DOHH2 (cell line): ENCODE data around the gene TEX51.

Source experiments
- H3F3A ChIP-seq: fragments of 200-600 bp; sonication (generic), shearing (Covaris generic); 2 replicates; pipeline ENCODE4 v1.6.0; 2016; ENCODE audit warnings: antibody characterized with exemption, mild to moderate bottlenecking; ENCODE audit not compliant: control insufficient read depth, insufficient read depth
- H3K27ac ChIP-seq: fragments of 200-600 bp; sonication (generic); 2 replicates; pipeline ENCODE4 v1.5.1; 2014; ENCODE audit warnings: low read depth, mild to moderate bottlenecking, low read length, moderate library complexity
- H3K27me3 ChIP-seq: fragments of 200-600 bp; sonication (generic); 2 replicates; pipeline ENCODE4 v1.6.1; 2014; ENCODE audit warnings: mild to moderate bottlenecking, low read length, mixed read lengths; ENCODE audit not compliant: control insufficient read depth
- H3K36me3 ChIP-seq: fragments of 200-600 bp; sonication (generic); 2 replicates; pipeline ENCODE4 v1.6.1; 2014; ENCODE audit warnings: mild to moderate bottlenecking, low read length, moderate library complexity, mixed read lengths; ENCODE audit not compliant: control insufficient read depth
- H3K4me1 ChIP-seq: fragments of 200-600 bp; sonication (generic); 2 replicates; pipeline ENCODE4 v1.6.1; 2014; ENCODE audit warnings: mild to moderate bottlenecking, low read length, mixed read lengths; ENCODE audit not compliant: control insufficient read depth
- H3K4me2 ChIP-seq: fragments of 200-600 bp; sonication (generic); 2 replicates; pipeline ENCODE4 v1.6.0; 2014; ENCODE audit warnings: mild to moderate bottlenecking, low read length, moderate library complexity
- H3K4me3 ChIP-seq: fragments of 200-600 bp; sonication (generic); 2 replicates; pipeline ENCODE4 v1.5.1; 2014; ENCODE audit warnings: mild to moderate bottlenecking, low read length, mixed read lengths
- H3K79me2 ChIP-seq: fragments of 200-600 bp; sonication (generic); 2 replicates; pipeline ENCODE4 v1.6.1; 2014; ENCODE audit warnings: mild to moderate bottlenecking, low read length, mixed read lengths; ENCODE audit not compliant: control insufficient read depth
- H3K9me2 ChIP-seq: fragments of 200-600 bp; sonication (generic); replicated peaks from 2 replicates; pipeline ENCODE4 v1.6.1; 2014; ENCODE audit warnings: mild to moderate bottlenecking, low read length, mixed read lengths; ENCODE audit not compliant: control insufficient read depth
- H3K9me3 ChIP-seq: fragments of 200-600 bp; sonication (generic); 2 replicates; pipeline ENCODE4 v1.6.1; 2014; ENCODE audit warnings: antibody characterized with exemption, low read length, mixed read lengths; ENCODE audit not compliant: control insufficient read depth, insufficient read depth
- H4K20me1 ChIP-seq: fragments of 200-600 bp; sonication (generic); 2 replicates; pipeline ENCODE4 v1.6.0; 2014; ENCODE audit warnings: low read depth, mild to moderate bottlenecking, antibody characterized with exemption, low read length, moderate library complexity; ENCODE audit not compliant: control insufficient read depth, insufficient read depth
- EZH2phosphoT487 ChIP-seq: fragments of 200-600 bp; sonication (generic); IDR thresholded peaks from 2 replicates; pipeline ENCODE4 v1.6.1; 2017; ENCODE audit warnings: borderline replicate concordance, mild to moderate bottlenecking, antibody characterized with exemption, low read length, moderate library complexity, mixed read lengths
- TF ChIP-seq, protein P1 (sequence below): fragments of 200-600 bp; sonication (generic); IDR thresholded peaks from one replicate; pipeline ENCODE4 v1.5.1; 2014; ENCODE audit warnings: antibody characterized with exemption, mild to moderate bottlenecking, low read depth, low read length; ENCODE audit not compliant: poor library complexity, severe bottlenecking

Gene TEX51

DNA sequence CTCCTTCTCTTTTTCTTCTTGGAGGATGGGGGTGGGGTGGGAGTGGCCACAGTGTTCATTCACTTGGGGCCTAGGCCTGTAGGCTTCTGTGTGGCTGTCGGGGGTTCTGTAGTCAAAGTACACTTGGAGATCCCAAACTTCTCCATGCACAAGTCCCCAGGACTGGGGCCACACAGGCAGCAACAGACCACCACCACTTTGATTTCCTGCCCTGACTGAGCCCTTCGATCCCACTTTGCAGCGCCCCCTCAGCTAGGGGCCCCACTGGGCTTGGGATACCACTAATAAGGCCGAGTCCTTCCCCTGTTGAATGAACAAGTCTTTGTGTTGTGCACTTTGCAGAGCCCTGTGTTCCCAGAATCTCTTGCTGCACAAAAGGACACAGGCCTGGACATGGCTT, 5.5 kb upstream of the TEX51 start:
- Histone ChIP-seq H3K9me3 (no peaks in the 10 kb centered on the region), H3F3A (no peaks in the 10 kb centered on the region), H3K4me1 (peaks cover 5% of the 10 kb centered on the region), H3K27ac (no peak overlapping the region), H3K36me3 (no peaks in the 10 kb centered on the region), H3K4me2 (no peak overlapping the region), H3K9me2 (no peaks in the 10 kb centered on the region), H3K79me2 (no peaks in the 10 kb centered on the region), H4K20me1 (no peaks in the 10 kb centered on the region), H3K4me3 (no peak overlapping the region), H3K27me3 (no peaks in the 10 kb centered on the region)
- TF ChIP-seq EZH2phosphoT487: no peak

DNA sequence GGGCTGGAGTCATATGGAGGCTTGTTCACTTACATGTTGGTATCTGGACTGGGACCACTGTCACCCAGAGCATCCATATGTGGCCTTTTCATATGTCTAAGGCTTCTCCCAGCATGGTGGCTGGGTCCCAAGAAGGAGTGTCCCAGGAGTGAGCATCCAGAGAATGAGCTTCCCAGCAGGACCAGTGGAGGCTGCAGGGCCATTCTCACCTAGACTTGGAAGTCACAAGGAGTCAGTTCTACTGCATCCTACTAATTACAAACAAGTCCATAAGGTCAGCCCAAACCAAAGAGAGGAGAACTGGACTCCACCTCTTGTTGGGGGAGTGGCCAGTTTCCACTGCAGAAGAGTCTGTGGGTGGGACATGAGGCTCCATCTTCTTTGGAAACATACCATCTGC, 5.1 kb upstream of the TEX51 start:
- no peak overlapping the region for H3K4me2 ChIP-seq
- no peaks in the 10 kb centered on the region for H3F3A ChIP-seq
- no peaks in the 10 kb centered on the region for H3K36me3 ChIP-seq
- no peak overlapping the region for H3K4me3 ChIP-seq
- H4K20me1 ChIP-seq: no peaks in the 10 kb centered on the region
- TF ChIP-seq, protein P1, sequence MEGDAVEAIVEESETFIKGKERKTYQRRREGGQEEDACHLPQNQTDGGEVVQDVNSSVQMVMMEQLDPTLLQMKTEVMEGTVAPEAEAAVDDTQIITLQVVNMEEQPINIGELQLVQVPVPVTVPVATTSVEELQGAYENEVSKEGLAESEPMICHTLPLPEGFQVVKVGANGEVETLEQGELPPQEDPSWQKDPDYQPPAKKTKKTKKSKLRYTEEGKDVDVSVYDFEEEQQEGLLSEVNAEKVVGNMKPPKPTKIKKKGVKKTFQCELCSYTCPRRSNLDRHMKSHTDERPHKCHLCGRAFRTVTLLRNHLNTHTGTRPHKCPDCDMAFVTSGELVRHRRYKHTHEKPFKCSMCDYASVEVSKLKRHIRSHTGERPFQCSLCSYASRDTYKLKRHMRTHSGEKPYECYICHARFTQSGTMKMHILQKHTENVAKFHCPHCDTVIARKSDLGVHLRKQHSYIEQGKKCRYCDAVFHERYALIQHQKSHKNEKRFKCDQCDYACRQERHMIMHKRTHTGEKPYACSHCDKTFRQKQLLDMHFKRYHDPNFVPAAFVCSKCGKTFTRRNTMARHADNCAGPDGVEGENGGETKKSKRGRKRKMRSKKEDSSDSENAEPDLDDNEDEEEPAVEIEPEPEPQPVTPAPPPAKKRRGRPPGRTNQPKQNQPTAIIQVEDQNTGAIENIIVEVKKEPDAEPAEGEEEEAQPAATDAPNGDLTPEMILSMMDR: no peak
- no peak for TF ChIP-seq EZH2phosphoT487
- H3K9me2 ChIP-seq: no peaks in the 10 kb centered on the region
- H3K27ac ChIP-seq: no peak overlapping the region
- H3K4me1 ChIP-seq: peaks cover 2% of the 10 kb centered on the region
- no peaks in the 10 kb centered on the region for H3K9me3 ChIP-seq
- no peaks in the 10 kb centered on the region for H3K27me3 ChIP-seq
- no peaks in the 10 kb centered on the region for H3K79me2 ChIP-seq

DNA sequence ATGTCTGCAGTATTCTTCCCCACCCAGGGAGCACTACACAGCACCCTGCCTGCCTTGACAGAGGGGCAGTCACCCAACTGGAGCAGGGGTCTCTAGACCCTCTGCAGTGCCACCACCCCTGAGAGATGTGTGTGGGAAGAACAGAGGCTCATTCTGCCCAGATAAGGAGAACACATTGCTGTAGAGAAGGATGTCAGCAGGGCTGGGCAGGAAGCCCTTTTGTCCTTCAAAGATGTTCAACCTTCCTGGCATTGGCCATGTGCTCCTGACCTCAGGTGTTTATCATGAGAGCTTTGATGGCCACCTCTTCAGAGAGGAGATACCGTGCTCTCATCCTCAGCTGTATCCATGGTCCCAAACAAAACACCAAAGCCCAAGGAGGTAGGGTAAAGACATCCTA, 4.6 kb upstream of the TEX51 start:
- no peaks in the 10 kb centered on the region for H3F3A ChIP-seq
- TF ChIP-seq, protein P1: no peak
- TF ChIP-seq EZH2phosphoT487: no peak
- H3K4me1 ChIP-seq: no peaks in the 10 kb centered on the region
- H3K27ac ChIP-seq: no peak overlapping the region
- H4K20me1 ChIP-seq: no peaks in the 10 kb centered on the region
- no peaks in the 10 kb centered on the region for H3K79me2 ChIP-seq
- H3K9me2 ChIP-seq: no peaks in the 10 kb centered on the region
- no peak overlapping the region for H3K4me3 ChIP-seq
- no peaks in the 10 kb centered on the region for H3K9me3 ChIP-seq
- no peaks in the 10 kb centered on the region for H3K36me3 ChIP-seq
- H3K4me2 ChIP-seq: no peak overlapping the region
- H3K27me3 ChIP-seq: no peaks in the 10 kb centered on the region

DNA sequence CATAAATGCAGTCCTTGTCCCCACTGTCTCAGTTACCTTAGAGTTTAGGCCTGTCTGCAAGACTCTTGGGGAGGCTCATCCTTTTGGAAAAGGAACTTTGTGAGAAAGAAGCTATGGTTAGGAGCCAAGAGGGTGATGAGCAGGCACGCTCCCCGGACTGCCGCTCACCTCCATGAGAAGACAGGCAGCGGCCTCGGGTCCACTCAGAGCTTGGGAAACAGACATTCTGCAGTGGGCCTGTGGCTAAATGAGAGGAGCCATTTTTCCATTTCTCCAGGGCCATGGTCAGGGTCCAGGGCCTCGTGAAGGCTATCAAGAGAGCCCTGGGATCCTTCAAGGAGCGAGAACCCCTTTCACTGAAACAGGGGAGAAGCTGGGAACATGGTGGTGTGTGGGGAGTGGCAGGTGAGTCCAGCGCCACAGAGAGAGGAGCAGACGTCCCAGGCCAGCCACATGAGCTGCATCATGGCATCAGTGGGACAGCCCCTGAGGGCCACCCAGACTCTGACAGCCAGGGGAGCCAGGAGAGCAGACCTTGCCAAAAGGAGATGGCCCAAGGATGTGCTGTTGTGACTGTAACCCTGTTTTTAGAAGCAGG, 4.0 kb upstream of the TEX51 start:
- H3K4me3 ChIP-seq: no peak overlapping the region
- no peaks in the 10 kb centered on the region for H3K27me3 ChIP-seq
- no peaks in the 10 kb centered on the region for H3K36me3 ChIP-seq
- H3K9me3 ChIP-seq: no peaks in the 10 kb centered on the region
- no peak for TF ChIP-seq EZH2phosphoT487
- TF ChIP-seq, protein P1: no peak
- H3K27ac ChIP-seq: no peak overlapping the region
- H3K4me1 ChIP-seq: no peaks in the 10 kb centered on the region
- no peaks in the 10 kb centered on the region for H3F3A ChIP-seq
- no peaks in the 10 kb centered on the region for H3K9me2 ChIP-seq
- H4K20me1 ChIP-seq: no peaks in the 10 kb centered on the region
- H3K4me2 ChIP-seq: no peak overlapping the region
- no peaks in the 10 kb centered on the region for H3K79me2 ChIP-seq
